HG02798 (cell line): ENCODE data around the gene CCDC85C.

ENCODE experiments used
- ATAC-seq: cut with Tn5 transposase; IDR thresholded peaks from one replicate; pipeline ENCODE4 v1.9.1; 2021; ENCODE audit warnings: mild to moderate bottlenecking; ENCODE audit not compliant: unreplicated experiment, poor library complexity

The CCDC85C gene

DNA sequence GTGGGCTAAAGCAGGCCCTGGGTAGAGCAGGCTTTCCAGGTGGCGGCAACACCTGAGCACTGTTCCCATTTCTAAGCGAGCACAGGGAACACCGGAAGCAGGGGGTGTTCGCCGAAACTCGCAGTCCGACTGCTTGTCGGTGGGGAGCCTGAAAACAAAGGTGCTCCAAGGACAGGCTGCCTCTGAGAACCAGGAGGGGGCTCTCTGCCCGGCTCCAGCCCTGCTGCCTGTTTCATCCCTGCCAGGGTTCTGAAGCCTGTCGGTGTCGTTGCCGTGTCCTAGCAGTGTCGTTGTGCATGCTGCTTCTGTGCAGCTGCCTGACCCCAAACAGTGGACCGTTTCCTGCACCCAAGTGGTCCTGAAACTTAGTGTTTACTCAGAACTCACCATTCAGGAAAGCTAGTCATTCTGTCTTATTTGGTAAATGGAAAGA, 101.0 kb downstream of the CCDC85C start:
- ATAC-seq = no peak

DNA sequence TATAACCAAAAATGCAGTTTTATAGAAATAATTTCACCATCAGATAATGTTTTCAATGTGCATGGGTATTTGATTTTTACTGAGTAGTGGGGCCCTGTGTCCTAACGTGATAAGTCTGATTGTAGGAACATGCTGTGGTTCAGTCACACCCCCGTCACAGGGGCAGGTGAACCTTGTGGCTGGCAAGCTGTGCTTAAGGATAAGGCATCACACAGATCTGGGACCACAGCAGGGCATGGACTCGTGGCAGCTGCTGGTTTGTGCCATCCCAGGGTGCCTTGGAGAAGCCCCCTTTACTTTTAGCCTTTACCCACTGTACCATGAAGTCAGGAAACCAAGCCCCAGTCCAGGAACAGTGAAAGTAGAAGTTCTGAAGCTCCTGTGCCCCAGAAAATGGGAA, 106.1 kb downstream of the CCDC85C start:
- ATAC-seq = no peak

DNA sequence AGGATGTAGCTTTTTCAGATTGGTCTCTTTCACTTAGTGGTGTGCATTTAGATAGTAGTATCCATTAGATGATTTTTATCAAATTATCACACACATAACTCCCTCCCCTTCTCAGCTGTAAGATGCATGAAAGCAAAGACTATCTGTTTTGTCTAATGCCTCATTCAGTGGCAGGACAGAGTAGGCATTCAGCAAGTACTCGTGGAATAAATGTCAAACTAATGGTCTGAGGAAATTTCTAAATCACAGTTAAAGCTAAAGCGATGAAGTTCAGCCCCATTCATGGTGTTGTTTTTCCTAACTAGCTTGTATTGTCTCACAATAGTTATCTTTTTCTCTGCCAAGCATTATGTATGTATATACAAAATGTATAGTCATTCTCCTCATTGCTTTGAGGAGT, 106.7 kb downstream of the CCDC85C start:
- ATAC-seq = no peak

DNA sequence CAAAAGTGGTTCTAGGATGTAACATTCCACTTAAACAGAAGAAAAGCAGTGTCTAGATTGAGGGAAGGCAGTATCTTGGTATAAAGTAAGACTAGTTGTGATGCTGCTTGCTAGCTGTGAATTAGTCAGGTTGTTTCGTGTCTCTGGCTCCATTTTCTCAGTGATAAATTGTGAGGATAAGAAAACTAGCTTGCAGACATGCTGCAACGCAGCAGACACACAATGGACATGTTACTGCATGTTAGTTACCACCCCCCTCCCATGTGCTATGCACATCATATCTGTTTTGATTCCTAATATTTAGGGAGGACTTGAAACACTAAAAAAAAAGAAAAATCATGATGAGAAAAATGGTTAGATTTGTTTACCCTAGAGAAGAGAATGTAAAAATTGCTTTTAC, 119.9 kb downstream of the CCDC85C start:
- no peak for ATAC-seq

DNA sequence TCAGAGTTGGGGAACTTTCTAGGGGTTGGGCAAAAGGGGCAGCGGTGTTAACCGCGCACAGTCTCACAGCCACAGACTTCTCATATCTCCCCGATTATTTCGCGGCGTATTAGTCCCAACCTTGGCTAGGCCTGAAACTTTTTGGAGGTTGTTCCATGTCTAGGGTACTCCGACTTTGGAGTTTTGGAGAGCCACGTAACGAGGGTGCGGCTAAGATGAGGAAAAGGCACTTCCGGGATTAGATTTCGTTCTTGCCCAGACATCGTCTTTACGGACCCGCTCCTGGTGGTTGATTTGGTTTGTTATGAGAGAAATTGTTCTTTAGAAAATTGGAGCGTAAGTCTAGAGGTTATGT, 122.3 kb downstream of the CCDC85C start:
- ATAC-seq = no peak

DNA sequence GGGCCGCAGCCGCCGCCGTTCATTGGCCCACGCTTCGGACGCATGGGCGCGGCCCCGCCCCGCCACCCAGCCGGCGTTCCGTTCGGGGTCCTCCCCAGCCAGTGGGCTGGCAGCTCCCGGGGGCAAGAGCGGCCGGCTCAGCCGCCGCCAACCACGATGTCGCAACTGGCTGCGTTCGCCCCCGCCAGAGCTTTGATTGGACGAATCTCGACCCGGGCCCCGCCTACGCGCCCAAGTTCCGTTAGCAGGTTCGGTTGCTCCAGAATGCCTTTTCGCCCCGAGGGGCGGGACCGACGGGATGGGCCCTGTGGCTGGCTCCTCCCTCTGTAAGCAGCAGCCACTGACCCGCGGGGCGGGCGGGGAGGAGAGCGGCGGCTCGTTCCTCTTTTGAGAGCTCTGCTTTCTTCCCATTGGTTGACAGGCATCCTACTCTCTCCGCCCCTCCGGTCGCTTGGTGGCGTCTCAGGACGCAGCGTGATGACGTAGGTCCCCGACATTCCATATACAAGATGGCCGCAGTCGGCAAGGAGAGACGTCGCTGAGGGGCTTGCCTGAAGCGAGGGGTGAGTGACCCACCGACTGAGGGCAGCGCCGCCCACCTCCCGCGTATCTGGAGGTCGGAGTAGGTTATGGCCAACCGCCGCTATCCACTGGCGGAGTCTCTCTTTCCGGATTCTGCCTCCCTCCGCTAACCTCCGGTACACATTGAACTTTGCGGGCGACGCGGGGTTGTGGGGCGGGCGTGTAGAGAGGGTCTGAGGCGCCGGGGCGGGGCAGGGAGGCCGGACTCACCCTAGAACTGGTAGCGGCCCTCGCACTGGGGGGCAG, 122.9 kb downstream of the CCDC85C start, which contains the start of gene CCNK:
CCNK (plus strand) TSS at position 493 of the 828 bp plus-strand sequence. CDS start 11,269 bp downstream, outside the sequence.
- ATAC-seq = peak; percentile 89

DNA sequence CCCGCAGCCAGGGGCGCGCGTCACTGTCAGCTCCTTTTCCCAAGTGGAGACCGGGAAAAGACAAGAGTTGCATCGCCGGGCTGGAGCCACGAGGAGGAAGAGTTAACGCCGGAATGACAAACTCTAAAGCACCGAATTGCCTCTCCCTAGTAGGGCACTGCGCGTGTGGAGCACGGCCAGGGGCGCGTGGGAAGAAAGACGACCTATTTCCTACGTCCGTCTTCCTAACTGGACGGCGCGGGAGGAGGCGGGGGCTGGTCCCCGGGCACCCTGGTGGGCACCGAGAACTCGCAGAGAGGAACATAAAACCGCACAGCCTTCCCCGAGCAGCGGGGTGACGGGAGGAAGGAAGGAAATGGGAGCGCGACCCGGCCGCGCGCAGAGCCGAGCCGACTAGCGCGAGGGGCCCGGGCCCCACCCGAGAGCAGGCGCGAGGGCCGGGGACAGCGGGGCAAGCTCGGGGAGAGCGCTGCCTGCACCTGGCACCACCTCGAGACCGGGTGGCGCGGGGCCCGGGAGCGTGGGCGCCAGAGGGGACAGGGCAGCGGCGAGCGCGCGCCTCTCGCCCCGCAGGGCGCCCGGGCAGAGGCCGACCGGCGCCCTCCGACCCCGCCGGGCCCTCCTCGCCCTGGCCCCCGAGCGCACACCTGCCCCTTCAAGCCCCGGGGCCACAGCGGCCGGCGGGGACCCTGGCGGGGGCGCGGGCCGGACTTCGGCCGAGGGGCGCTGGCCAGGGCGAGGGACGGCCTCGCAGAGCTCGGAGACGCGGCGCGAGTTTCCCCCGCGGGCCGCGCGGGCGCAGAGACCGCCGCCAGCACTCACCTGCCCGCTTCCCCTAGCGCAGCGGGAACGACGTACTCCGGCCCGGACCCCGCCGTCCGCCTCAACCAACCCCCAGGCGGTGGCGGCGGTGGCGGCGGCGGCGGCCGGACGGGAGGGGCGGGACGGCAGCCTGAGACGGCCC, 123.8 kb downstream of the CCDC85C start, which contains the start of gene SETD3:
SETD3 (minus strand) TSS at position 954 of the 964 bp plus-strand sequence. CDS start 15,054 bp downstream, outside the sequence.
- peak; percentile 0 for ATAC-seq

DNA sequence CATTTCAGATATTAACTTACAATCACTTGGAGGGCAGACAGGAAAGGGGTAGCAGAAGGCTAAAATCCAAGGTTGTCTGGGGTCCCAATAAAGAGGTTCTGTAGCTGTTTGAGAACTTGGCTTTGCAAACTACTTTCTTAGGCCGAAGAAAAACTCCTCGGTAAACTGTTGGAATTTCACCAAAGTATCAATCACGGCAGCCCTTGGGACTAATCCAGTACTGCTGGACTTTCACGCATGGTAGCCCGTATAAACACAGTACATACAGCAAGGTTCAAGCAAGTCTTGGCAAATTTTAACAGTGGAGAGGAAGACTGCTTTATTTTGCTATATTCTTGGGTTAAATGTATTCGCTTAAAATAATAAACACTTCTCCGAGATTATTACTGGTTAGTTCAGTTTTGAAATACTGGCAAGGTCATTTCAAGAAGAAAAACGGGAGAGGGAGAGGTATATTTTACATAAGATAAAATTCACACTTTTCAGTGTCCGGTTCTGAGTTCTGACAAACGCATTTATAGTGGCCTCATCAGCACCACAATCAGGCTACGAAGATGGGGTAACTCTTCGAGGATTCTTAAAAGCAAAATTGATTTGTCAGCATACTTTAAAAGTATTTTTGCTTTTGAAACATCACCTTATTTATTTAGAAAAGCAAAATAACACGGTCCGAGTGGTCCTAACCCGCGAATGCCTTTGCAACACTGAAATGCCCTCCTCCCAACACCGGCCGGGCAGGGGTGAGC, 124.7 kb downstream of the CCDC85C start:
- no peak for ATAC-seq

DNA sequence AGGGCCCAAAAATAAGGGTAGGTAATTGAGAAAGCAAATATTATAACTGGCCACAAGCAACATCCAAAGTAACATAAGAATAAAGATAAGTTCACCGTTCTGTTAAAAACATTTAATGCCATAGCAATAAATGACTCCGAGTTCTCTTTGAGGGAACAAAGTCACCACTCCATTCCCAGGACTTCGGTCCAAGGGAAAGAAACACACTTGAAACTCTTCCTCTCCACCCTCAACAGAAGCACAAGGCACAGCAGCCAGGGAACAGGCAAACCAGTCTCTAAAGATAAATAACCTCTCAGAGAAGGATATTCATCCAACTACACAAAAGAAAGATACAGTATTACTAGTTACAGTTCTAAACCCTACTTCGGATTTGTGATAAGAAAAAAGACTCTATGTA, 125.9 kb downstream of the CCDC85C start:
- no peak for ATAC-seq

DNA sequence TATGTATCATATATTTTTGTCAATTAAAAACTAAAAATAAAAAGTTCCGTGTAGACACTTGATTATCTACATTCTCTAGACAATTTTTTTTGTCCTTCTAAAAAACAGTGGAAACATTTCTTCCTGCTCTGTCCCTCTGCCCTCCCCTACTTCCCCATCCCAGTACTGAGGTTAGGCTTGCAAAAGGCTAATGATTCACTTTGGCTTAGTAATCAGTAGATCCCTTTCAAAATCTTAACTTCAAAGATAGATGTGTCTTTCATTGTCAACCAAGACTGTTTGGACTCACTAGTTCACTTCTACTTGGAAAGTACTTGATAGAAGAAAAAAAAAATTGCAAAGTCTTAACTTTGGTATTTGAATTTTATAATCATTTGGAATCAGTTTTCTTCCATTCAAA, 127.1 kb downstream of the CCDC85C start:
- ATAC-seq = no peak

DNA sequence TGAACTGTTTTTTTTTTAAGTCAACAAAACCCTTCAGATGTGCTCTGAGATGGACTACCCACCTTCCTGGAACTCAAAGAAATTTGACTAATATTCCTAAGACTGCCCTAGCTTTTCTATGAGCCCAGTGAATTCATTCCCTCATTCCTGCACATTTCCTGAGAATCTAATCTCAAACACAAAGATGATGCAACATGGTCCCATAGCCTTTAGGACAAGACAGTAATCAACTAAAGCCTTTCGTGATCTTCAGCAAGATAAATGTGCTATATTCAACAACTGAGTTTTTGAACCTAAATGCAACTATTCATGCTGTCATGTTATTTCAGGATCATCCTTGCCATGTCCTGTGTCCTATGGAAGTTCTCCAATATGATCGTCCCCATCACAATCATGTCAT, 128.3 kb downstream of the CCDC85C start:
- no peak for ATAC-seq

DNA sequence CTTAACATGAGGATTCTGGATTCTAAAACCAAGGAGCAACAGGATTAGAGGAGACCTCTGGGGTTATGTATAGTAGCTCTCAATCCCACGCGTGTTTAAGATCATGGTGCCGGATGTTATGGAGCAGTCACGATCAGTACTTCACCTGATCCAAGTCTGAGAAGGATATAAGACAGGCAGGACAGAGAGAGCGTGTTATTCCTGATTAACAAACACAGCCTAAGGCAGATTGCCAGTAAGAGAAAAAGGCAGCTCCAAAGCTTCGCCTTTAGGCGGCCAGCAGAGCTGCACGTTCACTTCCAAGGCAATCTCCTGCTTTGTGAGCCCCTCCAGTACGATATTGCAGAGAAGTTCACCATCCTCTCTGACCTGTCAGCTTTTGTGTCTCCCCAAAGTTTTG, 128.8 kb downstream of the CCDC85C start:
- no peak for ATAC-seq

DNA sequence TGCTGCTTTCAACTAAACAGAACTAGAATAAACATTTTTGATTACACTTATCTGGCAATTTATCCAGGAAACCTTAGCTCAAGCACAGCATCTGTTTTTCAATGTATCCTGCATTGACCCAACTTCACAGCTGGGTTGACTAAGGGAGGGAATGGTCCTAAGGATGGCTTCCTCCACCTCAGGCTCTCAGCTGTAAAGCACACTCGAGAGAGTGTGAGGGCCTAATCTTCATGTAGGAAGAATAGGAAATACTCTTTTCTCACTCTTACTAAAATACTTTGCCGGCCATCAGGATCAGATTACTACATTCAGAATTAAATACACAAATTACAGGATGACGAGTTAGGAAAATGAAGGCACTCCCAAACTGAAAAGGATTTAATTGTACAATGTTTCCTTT, 130.5 kb downstream of the CCDC85C start:
- no peak for ATAC-seq

DNA sequence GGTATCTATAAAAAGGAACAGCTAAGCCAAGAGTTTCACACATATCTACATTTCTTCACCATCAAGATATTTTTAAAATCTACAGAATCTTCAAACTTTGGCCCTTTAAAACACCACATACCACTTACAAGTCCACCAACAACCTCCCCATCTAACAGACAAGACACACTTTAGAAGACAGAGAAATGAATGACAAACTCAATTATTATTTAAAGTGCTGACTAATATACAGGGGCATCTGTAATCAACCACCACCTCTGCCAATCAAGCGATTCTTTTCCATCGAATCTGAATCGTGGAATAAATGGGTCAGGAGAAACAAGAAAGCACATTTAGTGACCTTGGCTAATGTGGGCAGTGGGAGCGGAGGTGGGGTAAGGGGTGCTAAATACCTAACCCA, 131.1 kb downstream of the CCDC85C start:
- no peak for ATAC-seq

DNA sequence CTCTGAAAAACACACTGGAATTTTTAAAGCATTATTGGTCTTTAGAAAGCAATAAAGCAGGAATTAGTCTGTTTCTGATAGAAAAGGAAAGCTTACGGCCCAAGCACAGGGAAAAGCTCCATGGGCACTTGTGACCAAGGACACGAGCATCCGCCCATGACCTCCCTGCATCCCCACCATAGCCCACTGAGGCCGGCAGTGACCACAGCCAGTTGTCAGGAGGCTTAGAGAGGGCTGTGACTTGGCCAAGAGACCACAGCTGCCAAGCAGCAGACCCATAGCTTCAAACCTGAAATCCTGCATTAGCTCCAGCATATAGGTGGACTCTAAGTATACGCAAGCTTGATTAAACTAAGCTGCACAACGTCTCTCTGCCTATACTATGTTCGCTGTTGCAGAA, 132.3 kb downstream of the CCDC85C start:
- ATAC-seq = no peak

DNA sequence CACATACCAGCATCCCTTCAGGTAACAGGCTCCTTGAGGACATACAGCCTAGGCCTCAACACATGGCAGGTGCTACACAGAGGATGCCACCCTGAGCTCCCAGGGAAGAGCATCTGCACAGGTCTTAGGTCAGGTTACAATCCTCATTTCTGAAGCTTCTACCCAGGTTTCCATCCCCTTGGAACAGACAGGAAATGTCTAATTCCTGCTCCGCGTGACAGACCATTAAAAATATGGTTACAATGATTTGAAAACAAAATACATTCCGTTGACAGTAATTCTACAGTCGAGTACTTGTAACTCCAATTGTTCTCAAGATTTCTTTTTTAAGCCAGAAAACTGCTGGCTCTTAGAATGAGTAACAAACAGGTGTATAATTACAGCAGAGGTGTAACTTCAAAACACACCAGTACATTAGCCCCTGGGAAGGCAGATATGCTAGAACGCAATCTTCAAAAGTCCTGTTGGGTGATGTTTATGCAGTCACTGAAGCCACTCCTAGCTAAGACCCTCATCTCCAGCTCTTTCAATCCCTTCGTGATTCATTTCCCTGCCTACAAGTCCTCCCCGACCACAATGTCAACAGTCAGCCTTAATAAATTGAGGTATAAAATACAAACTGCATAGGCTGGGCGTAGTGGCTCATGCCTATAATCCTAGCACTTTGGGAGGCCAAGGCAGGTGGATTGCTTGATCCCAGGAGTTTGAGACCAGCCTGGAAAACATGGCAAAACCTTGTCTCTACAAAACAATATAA, 135.0 kb downstream of the CCDC85C start:
- no peak for ATAC-seq

DNA sequence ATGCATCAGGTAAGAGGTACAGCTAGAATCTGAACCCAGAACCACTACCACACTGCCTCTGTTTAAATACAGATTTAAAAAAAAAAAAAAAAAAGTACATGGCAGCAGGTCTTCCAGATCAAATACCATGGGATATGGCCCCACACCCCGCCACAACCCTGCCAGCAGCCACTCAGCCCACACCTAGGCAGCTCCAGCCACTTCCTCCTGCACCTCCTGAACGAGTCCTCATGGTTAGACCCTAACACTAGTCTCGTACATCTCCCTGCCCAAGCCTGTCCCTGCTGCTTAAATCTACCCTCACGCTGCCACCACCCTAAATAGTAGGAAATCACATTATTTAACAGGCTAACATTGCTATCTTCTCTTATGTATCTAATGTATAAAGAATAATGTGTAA, 135.9 kb downstream of the CCDC85C start:
- ATAC-seq = no peak

DNA sequence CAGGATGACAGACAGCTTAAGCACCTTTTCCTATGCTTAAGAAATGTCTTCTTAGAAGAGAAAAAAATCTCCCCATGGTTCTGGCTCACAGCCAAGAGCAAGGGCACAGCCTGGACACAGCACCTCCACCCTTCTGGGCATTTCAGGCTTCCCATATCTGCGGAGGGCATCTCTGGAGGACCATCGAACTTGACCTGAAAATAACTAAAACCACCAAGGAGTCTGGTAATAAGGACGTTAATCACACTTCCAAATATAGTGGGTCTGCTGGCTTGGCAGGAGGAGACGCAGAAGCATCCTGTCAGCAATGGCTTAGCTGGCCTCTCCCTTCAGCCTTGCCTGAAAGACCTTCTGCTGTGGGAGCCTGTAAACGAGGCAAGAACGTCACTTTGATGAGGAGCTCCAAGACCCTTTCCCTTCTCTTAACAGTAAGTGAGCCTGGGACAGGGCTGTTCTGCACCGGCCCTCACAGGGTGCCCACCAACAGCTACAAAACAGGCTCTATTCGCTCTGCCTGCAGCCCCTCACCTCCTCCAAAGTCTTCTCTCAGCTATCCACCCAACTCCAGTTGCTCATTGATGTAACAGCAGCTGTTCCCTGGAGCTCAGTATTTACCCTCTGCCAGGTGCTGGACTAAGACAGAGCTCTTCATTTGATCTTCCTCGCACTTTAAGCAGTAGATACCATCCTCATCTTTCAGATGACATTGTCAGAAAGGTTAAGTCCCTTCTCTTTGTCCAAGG, 136.5 kb downstream of the CCDC85C start:
- no peak for ATAC-seq

DNA sequence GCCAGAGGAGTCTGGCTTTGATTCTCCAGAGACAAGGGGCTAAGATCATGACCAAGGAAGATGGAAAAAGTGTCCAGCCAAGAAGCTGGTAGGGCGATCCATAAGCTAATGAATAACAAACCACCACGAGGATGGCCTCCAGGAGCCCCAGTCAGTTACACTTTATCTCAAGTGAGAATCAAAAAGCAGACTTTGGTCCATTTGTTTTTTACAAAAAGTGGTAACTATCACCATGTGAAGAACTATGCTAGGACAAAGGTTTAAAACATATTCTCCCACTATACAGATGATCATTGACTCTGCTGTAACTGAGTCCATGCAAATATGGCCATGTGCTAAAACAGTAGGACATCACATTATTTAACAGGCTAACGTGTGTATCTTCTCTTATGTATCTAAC, 137.2 kb downstream of the CCDC85C start:
- ATAC-seq = no peak
